H9 (cell line): ENCODE data around the gene SLC6A19. TPM values are rescaled to one million over a fixed set of nuclear protein-coding genes. Genes with fewer than 3 reads are reported as not detected.

Experiments
- DNase-seq: peaks from one replicate; pipeline ENCODE4 v3.0.0-alpha.2; 2017
- H2AFZ ChIP-seq: one replicate; pipeline ENCODE4 v1.6.1; 2013; ENCODE audit warnings: mild to moderate bottlenecking, low read length, control low read depth, moderate library complexity
- H2AK5ac ChIP-seq: 2 replicates; pipeline ENCODE4 v1.6.1; 2013; ENCODE audit warnings: low read length, control low read depth, mixed read lengths; ENCODE audit not compliant: insufficient read length
- H2BK120ac ChIP-seq: one replicate; pipeline ENCODE4 v1.6.1; 2013; ENCODE audit warnings: low read depth, mild to moderate bottlenecking, low read length, control low read depth, inconsistent platforms; ENCODE audit not compliant: poor library complexity, severe bottlenecking
- H2BK12ac ChIP-seq: 2 replicates; pipeline ENCODE4 v1.6.1; 2013; ENCODE audit warnings: low read length, control low read depth, mixed read lengths, low read depth; ENCODE audit not compliant: insufficient read length
- H2BK15ac ChIP-seq: 2 replicates; pipeline ENCODE4 v1.6.1; 2013; ENCODE audit warnings: low read depth, low read length, control low read depth
- H2BK20ac ChIP-seq: one replicate; pipeline ENCODE4 v1.6.1; 2013; ENCODE audit warnings: low read depth, mild to moderate bottlenecking, low read length, control low read depth, inconsistent platforms; ENCODE audit not compliant: poor library complexity, severe bottlenecking
- H2BK5ac ChIP-seq: 2 replicates; pipeline ENCODE4 v1.6.1; 2013; ENCODE audit warnings: low read length, control low read depth, mixed read lengths; ENCODE audit not compliant: insufficient read length
- H3K14ac ChIP-seq: 2 replicates; pipeline ENCODE4 v1.6.1; 2013; ENCODE audit warnings: low read length, control low read depth; ENCODE audit not compliant: insufficient read depth
- H3K18ac ChIP-seq: 2 replicates; pipeline ENCODE4 v1.6.1; 2013; ENCODE audit warnings: low read depth, mild to moderate bottlenecking, mixed read lengths, low read length, control low read depth; ENCODE audit not compliant: insufficient read length
- H3K23ac ChIP-seq: 2 replicates; pipeline ENCODE4 v1.6.1; 2013; ENCODE audit warnings: low read length, control low read depth, mixed read lengths, low read depth; ENCODE audit not compliant: insufficient read length
- H3K23me2 ChIP-seq: 2 replicates; pipeline ENCODE4 v1.6.1; 2013; ENCODE audit warnings: low read depth, mild to moderate bottlenecking, mixed read lengths, low read length, control low read depth; ENCODE audit not compliant: insufficient read length, poor library complexity, severe bottlenecking
- H3K27ac ChIP-seq: 2 replicates; pipeline ENCODE4 v1.5.1; 2013; ENCODE audit warnings: low read length, control low read depth, mixed read lengths, low read depth; ENCODE audit not compliant: insufficient read length
- H3K27me3 ChIP-seq: 2 replicates; pipeline ENCODE4 v1.6.1; 2013; ENCODE audit warnings: low read length, control low read depth, inconsistent platforms; ENCODE audit not compliant: insufficient read depth
- H3K4ac ChIP-seq: 2 replicates; pipeline ENCODE4 v1.6.1; 2013; ENCODE audit warnings: low read depth, mild to moderate bottlenecking, control low read depth, inconsistent platforms, low read length, moderate library complexity
- H3K4me1 ChIP-seq: 2 replicates; pipeline ENCODE4 v1.6.1; 2013; ENCODE audit warnings: low read length, control low read depth, inconsistent platforms; ENCODE audit not compliant: insufficient read depth
- H3K4me2 ChIP-seq: 2 replicates; pipeline ENCODE4 v1.6.1; 2013; ENCODE audit warnings: low read length, control low read depth, mixed read lengths; ENCODE audit not compliant: insufficient read length, insufficient read depth
- H3K56ac ChIP-seq: 2 replicates; pipeline ENCODE4 v1.6.1; 2013; ENCODE audit warnings: low read depth, mild to moderate bottlenecking, mixed read lengths, low read length, control low read depth; ENCODE audit not compliant: insufficient read length
- H3K79me1 ChIP-seq: 2 replicates; pipeline ENCODE4 v1.6.1; 2013; ENCODE audit warnings: low read depth, mild to moderate bottlenecking, moderate library complexity, low read length, control low read depth, inconsistent platforms; ENCODE audit not compliant: insufficient read depth, poor library complexity, severe bottlenecking
- H3K79me2 ChIP-seq: 2 replicates; pipeline ENCODE4 v1.6.1; 2013; ENCODE audit warnings: low read length, control low read depth, inconsistent platforms; ENCODE audit not compliant: insufficient read depth
- H3K9ac ChIP-seq: 2 replicates; pipeline ENCODE4 v1.6.1; 2013; ENCODE audit warnings: low read length, control low read depth, mixed read lengths; ENCODE audit not compliant: insufficient read length; ENCODE audit errors: extremely low read depth
- H3K9me3 ChIP-seq: one replicate; pipeline ENCODE4 v1.6.1; 2013; ENCODE audit warnings: low read depth, low read length, inconsistent platforms; ENCODE audit not compliant: control insufficient read depth
- H3T11ph ChIP-seq: one replicate; pipeline ENCODE4 v1.6.1; 2013; ENCODE audit warnings: mild to moderate bottlenecking, low read length, control low read depth, inconsistent platforms
- H4K20me1 ChIP-seq: one replicate; pipeline ENCODE4 v1.6.1; 2013; ENCODE audit not compliant: control insufficient read depth, insufficient read length, insufficient read depth
- H4K5ac ChIP-seq: 2 replicates; pipeline ENCODE4 v1.6.1; 2013; ENCODE audit warnings: low read depth, mild to moderate bottlenecking, mixed read lengths, low read length, control low read depth; ENCODE audit not compliant: insufficient read length
- H4K8ac ChIP-seq: replicated peaks from 2 replicates; pipeline ENCODE4 v1.6.1; 2013; ENCODE audit warnings: low read length, control low read depth, mixed read lengths, low read depth; ENCODE audit not compliant: insufficient read length
- H4K91ac ChIP-seq: 2 replicates; pipeline ENCODE4 v1.6.1; 2013; ENCODE audit warnings: low read depth, mild to moderate bottlenecking, moderate library complexity, mixed read lengths, low read length, control low read depth; ENCODE audit not compliant: insufficient read length
- H3K27ac Mint-ChIP-seq, 3 experiments: 2 replicates in 2 of 3; 3 replicates in 1 of 3; pipeline ENCODE4 v1.8.0; 2020 to 2021; ENCODE audit warnings: mixed read lengths in 3 of 3, mild to moderate bottlenecking in 1 of 3, moderate library complexity in 1 of 3
- H3K27me3 Mint-ChIP-seq: 2 replicates; pipeline ENCODE4 v1.8.0; 2021; ENCODE audit warnings: low read depth, mild to moderate bottlenecking, moderate library complexity, mixed read lengths
- H3K36me3 Mint-ChIP-seq, 3 experiments: 2 replicates in 2 of 3; 3 replicates in 1 of 3; pipeline ENCODE4 v1.8.0; 2020 to 2021; ENCODE audit warnings: low read depth in 3 of 3, mixed read lengths in 3 of 3; ENCODE audit not compliant: insufficient read depth in 1 of 3
- H3K4me1 Mint-ChIP-seq, 2 experiments: 2 replicates each; pipeline ENCODE4 v1.8.0; 2020; ENCODE audit warnings: mixed read lengths in 2 of 2
- H3K4me3 Mint-ChIP-seq, 2 experiments: 2 replicates in 1 of 2; 3 replicates in 1 of 2; pipeline ENCODE4 v1.8.0; 2020 to 2021; ENCODE audit warnings: mild to moderate bottlenecking in 2 of 2, mixed read lengths in 2 of 2, moderate library complexity in 1 of 2
- H3K9me3 Mint-ChIP-seq, 2 experiments: 2 replicates in 1 of 2; 3 replicates in 1 of 2; pipeline ENCODE4 v1.8.0; 2020; ENCODE audit warnings: mild to moderate bottlenecking in 2 of 2, mixed read lengths in 2 of 2, moderate library complexity in 1 of 2
- whole genome bisulfite sequencing: extraction: QIAGEN DNeasy Blood & Tissue Kit; methylation state at CpG from one replicate; pipeline ENCODE4 v1.1.7; 2013; ENCODE audit warnings: missing lambda C conversion rate, low lambda C conversion rate, mixed read lengths; ENCODE audit not compliant: insufficient read length; ENCODE audit errors: extremely low coverage; 5-methylcytosine and 5-hydroxymethylcytosine counted together
- total RNA-seq: library from RNA; stranded (reverse); gene quantifications from 2 replicates; pipeline ENCODE4 v1.2.1, GENCODE V29; 2021
- TF ChIP-seq, protein P1 (sequence below): fragments of 200-600 bp; sonication (generic); conservative IDR thresholded peaks from 3 replicates; pipeline ENCODE4 v1.8.0; 2021; ENCODE audit warnings: antibody characterized with exemption, mild to moderate bottlenecking

SLC6A19 gene
- total RNA-seq, 1 experiment from 2014 or later = not detected

GRCh38 chr5:1175801-1176472 lies 25.5 kb upstream of the SLC6A19 start:
- Histone ChIP-seq H4K5ac (no peak overlapping the region), H3K9me3 (no peaks in the 10 kb centered on the region), H3K23ac (no peak overlapping the region), H2BK15ac (no peak overlapping the region), H3K9ac (no peak overlapping the region), H3K79me1 (no peaks in the 10 kb centered on the region), H3K4me2 (no peak overlapping the region), H3K27ac (no peak overlapping the region), H2BK12ac (no peak overlapping the region), H4K20me1 (no peaks in the 10 kb centered on the region), H3K27me3 (no peaks in the 10 kb centered on the region), H4K91ac (no peak overlapping the region), H3K56ac (no peak overlapping the region), H2BK120ac (no peak overlapping the region), H2AFZ (no peak overlapping the region), H3T11ph (no peak overlapping the region), H3K23me2 (no peaks in the 10 kb centered on the region), H2BK5ac (no peak overlapping the region), H2AK5ac (no peak overlapping the region), H4K8ac (no peak overlapping the region), H3K79me2 (no peaks in the 10 kb centered on the region), H3K18ac (no peak overlapping the region), H3K4ac (no peak overlapping the region), H2BK20ac (no peak overlapping the region), H3K4me1 (no peaks in the 10 kb centered on the region), H3K14ac (no peak overlapping the region)
- DNase-seq = no peak
- TF ChIP-seq, protein P1, sequence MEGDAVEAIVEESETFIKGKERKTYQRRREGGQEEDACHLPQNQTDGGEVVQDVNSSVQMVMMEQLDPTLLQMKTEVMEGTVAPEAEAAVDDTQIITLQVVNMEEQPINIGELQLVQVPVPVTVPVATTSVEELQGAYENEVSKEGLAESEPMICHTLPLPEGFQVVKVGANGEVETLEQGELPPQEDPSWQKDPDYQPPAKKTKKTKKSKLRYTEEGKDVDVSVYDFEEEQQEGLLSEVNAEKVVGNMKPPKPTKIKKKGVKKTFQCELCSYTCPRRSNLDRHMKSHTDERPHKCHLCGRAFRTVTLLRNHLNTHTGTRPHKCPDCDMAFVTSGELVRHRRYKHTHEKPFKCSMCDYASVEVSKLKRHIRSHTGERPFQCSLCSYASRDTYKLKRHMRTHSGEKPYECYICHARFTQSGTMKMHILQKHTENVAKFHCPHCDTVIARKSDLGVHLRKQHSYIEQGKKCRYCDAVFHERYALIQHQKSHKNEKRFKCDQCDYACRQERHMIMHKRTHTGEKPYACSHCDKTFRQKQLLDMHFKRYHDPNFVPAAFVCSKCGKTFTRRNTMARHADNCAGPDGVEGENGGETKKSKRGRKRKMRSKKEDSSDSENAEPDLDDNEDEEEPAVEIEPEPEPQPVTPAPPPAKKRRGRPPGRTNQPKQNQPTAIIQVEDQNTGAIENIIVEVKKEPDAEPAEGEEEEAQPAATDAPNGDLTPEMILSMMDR = no peak
- peaks cover 12% of the 10 kb centered on the region for H3K27me3 Mint-ChIP-seq
- H3K4me1 Mint-ChIP-seq = peaks cover 0 to 2% of the 10 kb centered on the region in 2 experiments; a peak in 1 of 4 replicates
- H3K9me3 Mint-ChIP-seq = no peaks in the 10 kb centered on the region
- WGBS = no CpG with 5 or more reads among the region's 26 CpGs
- H3K4me3 Mint-ChIP-seq = no peak overlapping the region
- H3K36me3 Mint-ChIP-seq = no peaks in the 10 kb centered on the region
- H3K27ac Mint-ChIP-seq = no peak overlapping the region
